Nephron progenitor cell (in vitro differentiated cells): Measurements from ENCODE around the gene TNS1.
"Not testable (repeated sequence)": the region's sequence is repeated elsewhere in the genome, so short reads cannot be mapped to it uniquely, and the experiment has no call there.

Experiments used
- DNase-seq: peaks from one replicate; pipeline ENCODE4 v3.0.0; 2021
- H3K27ac Mint-ChIP-seq: 2 replicates; pipeline ENCODE4 v1.8.0; 2021; ENCODE audit warnings: mild to moderate bottlenecking, moderate library complexity, mixed read lengths
- H3K27me3 Mint-ChIP-seq: 2 replicates; pipeline ENCODE4 v1.8.0; 2021; ENCODE audit warnings: mild to moderate bottlenecking, low read depth, mixed read lengths; ENCODE audit not compliant: poor library complexity
- H3K36me3 Mint-ChIP-seq: 2 replicates; pipeline ENCODE4 v1.8.0; 2021; ENCODE audit warnings: low read depth, mixed read lengths
- H3K4me1 Mint-ChIP-seq: 2 replicates; pipeline ENCODE4 v1.8.0; 2021; ENCODE audit warnings: mixed read lengths
- H3K4me3 Mint-ChIP-seq: 2 replicates; pipeline ENCODE4 v1.8.0; 2021; ENCODE audit warnings: mild to moderate bottlenecking, moderate library complexity, mixed read lengths
- H3K9me3 Mint-ChIP-seq: 2 replicates; pipeline ENCODE4 v1.8.0; 2021; ENCODE audit warnings: mild to moderate bottlenecking, moderate library complexity, mixed read lengths
- TF ChIP-seq, protein P1 (sequence below): fragments of 200-600 bp; sonication (generic); IDR thresholded peaks from 2 replicates; pipeline ENCODE4 v1.5.0; 2021; ENCODE audit warnings: antibody characterized with exemption

TNS1 gene

DNA sequence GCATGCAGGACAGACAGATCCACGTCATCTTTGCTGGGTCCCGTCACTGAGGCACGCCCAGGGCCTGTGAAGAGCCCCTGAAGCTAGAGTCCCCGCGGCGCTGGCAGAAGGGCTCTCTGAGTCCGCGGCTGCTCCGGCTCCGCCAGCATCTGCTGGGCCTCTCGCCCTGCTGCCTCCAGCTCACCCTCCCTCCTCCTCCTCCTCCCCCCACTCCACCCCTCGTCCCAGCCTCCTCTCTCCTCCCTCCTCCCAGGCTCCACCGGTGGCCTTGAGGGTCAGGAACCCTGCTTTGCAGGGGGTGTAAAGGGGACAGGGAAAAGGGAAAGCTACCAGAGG is at the start of gene TNS1:
TSS of gene TNS1 (minus strand) at position 151 of the 336 bp plus-strand sequence. CDS start at position 28, 123 bp downstream.
- Mint-ChIP-seq H3K27ac (peak within 1 kb of the TSS; percentile 91), H3K9me3 (no peaks in the 10 kb centered on the region), H3K4me1 (peaks cover 80% of the 10 kb centered on the region), H3K27me3 (peaks cover 15% of the 10 kb centered on the region), H3K36me3 (no peaks in the 10 kb centered on the region), H3K4me3 (peak within 1 kb of the TSS; percentile 70)
- TF ChIP-seq, protein P1, sequence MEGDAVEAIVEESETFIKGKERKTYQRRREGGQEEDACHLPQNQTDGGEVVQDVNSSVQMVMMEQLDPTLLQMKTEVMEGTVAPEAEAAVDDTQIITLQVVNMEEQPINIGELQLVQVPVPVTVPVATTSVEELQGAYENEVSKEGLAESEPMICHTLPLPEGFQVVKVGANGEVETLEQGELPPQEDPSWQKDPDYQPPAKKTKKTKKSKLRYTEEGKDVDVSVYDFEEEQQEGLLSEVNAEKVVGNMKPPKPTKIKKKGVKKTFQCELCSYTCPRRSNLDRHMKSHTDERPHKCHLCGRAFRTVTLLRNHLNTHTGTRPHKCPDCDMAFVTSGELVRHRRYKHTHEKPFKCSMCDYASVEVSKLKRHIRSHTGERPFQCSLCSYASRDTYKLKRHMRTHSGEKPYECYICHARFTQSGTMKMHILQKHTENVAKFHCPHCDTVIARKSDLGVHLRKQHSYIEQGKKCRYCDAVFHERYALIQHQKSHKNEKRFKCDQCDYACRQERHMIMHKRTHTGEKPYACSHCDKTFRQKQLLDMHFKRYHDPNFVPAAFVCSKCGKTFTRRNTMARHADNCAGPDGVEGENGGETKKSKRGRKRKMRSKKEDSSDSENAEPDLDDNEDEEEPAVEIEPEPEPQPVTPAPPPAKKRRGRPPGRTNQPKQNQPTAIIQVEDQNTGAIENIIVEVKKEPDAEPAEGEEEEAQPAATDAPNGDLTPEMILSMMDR: no peak
- peak; percentile 45 for DNase-seq

GRCh38 chr2:218051903-218052302 is 49.1 kb upstream of the TNS1 start:
- H3K9me3 Mint-ChIP-seq: peaks cover 9% of the 10 kb centered on the region
- H3K27me3 Mint-ChIP-seq: peaks cover 24% of the 10 kb centered on the region
- peaks cover 4% of the 10 kb centered on the region for H3K4me1 Mint-ChIP-seq
- H3K4me3 Mint-ChIP-seq: no peak overlapping the region
- TF ChIP-seq, protein P1: no peak
- no peaks in the 10 kb centered on the region for H3K36me3 Mint-ChIP-seq
- H3K27ac Mint-ChIP-seq: no peak overlapping the region
- DNase-seq: no peak

DNA sequence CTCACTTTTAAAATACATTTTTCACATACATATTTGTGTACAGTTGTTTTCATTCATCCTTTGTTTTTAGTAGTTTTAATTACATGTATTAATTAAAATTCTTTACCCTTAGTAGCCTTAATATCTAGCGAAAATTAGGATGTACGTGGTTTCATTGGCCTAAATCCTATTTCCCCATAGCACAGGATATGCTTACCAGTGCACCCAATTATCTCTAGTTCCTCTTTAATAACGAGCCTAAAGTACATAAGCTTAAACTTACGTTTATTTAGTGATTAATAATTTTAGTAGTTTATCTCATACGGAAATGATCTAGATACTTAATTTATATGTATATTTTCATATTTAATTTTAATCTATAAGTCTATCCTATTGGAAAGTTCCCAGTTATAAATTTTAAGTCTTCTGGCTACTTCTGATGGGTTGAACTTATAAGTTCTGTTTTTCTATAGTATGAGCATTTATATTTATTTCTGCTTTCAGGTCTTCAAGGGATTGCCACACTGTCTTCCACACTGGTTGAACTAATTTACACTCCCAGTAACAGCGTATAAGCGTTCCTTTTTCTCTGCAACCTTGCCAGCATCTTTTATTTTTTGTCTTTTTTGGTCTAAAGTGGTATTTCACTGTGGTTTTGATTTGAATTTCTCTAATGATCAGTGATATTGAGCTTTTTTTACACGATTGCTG is 44.9 kb upstream of the TNS1 start:
- Mint-ChIP-seq H3K4me1 (peaks cover 4% of the 10 kb centered on the region), H3K9me3 (peaks cover 21% of the 10 kb centered on the region), H3K27ac (no peak overlapping the region), H3K36me3 (no peaks in the 10 kb centered on the region), H3K27me3 (peaks cover 15% of the 10 kb centered on the region), H3K4me3 (no peak overlapping the region)
- no peak for DNase-seq
- TF ChIP-seq, protein P1: no peak

DNA sequence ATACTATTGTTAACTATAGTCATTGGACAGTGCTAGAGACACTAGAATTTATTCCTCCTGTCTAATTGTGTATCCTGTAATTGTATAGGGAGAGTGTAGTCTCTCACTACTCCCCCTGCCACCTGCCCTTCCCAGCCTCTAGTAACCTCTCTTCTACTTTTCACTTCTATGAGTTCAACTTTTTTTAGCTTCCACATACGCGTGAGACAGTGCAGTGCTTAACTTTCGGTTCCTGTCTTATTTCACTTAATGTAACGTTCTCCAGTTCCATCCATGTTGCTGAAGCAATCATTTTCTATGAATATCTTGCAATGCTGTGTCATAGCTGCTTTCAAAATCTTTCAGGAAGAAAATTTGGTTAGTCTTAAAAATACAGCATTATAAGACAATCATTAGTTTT is 43.4 kb upstream of the TNS1 start:
- TF ChIP-seq, protein P1: no peak
- peaks cover 25% of the 10 kb centered on the region for H3K9me3 Mint-ChIP-seq
- H3K27ac Mint-ChIP-seq: no peak overlapping the region
- no peaks in the 10 kb centered on the region for H3K36me3 Mint-ChIP-seq
- H3K4me3 Mint-ChIP-seq: no peak overlapping the region
- H3K4me1 Mint-ChIP-seq: no peaks in the 10 kb centered on the region
- DNase-seq: no peak
- H3K27me3 Mint-ChIP-seq: peaks cover 30% of the 10 kb centered on the region

GRCh38 chr2:218044599-218044998 is 41.8 kb upstream of the TNS1 start:
- H3K27ac Mint-ChIP-seq, H3K4me1 Mint-ChIP-seq, H3K4me3 Mint-ChIP-seq, H3K36me3 Mint-ChIP-seq, DNase-seq: not testable (repeated sequence)
- Mint-ChIP-seq H3K9me3 (peaks cover 17% of the 10 kb centered on the region), H3K27me3 (peaks cover 44% of the 10 kb centered on the region)

DNA sequence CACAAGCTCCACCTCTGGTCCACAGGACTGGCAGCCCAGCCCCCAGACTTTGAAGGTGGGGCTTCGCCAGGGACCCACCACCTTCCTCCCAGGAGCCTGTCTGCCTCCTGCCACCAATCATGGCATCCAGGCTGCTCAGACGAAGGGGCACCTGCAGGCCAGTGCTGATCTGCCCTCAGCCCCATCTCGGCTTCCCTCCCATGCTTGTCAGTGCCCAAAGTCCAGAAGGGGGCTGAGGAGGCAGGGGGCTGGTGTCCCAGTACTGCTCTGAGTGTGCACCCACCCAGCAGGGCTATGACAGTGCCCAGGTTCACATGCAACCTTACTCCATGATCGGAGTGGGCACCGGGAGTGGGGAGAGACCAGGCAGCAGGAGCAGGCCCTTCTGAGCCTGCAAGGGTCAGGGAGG is 40.9 kb upstream of the TNS1 start:
- Mint-ChIP-seq H3K36me3 (no peaks in the 10 kb centered on the region), H3K27me3 (peaks cover 50% of the 10 kb centered on the region)

More for the DNA sequence above, 40.9 kb upstream of the TNS1 start:
- Mint-ChIP-seq H3K27ac (no peak overlapping the region), H3K4me3 (no peak overlapping the region), H3K4me1 (no peaks in the 10 kb centered on the region), H3K9me3 (peaks cover 16% of the 10 kb centered on the region)
- DNase-seq: no peak
- TF ChIP-seq, protein P1: no peak
